Sigmoid colon (tissue), 3 donors: ENCODE results near the gene CDHR5.

ENCODE experiments used
- POLR2A ChIP-seq, 2 donors: fragments of 450-650 bp; IDR thresholded peaks; one replicate each; pipeline ENCODE4 v1.6.1; 2016; ENCODE audit warnings: antibody characterized with exemption in 2 of 2, mild to moderate bottlenecking in 2 of 2, moderate library complexity in 2 of 2
- TF ChIP-seq, protein P1 (sequence below), 4 experiments: fragments of 450-650 bp in 3 of 4; fragments of 200-600 bp in 1 of 4; IDR thresholded peaks; one replicate each; pipeline ENCODE4 v1.5.1; 2016 to 2019; ENCODE audit warnings: antibody characterized with exemption in 4 of 4, mild to moderate bottlenecking in 3 of 4, moderate library complexity in 2 of 4

DNA sequence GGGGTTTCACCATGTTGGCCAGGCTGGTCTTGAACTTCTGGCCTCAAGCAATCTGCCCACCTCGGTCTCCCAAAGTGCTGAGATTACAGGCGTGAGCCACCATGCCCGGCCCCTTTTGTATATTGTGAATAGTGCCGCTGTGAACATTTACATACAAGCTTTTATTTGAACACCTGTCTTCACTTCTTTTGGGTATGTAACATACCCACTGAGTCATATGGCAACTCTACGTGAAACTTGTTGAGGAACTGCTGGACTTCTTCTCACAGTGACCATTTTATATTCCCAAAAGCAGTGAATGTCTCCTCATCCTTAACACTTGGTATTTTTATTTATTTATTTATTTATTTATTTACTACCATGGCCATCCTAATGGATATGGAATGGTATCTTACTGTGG, 6.1 kb upstream of the CDHR5 start:
- TF ChIP-seq, protein P1, sequence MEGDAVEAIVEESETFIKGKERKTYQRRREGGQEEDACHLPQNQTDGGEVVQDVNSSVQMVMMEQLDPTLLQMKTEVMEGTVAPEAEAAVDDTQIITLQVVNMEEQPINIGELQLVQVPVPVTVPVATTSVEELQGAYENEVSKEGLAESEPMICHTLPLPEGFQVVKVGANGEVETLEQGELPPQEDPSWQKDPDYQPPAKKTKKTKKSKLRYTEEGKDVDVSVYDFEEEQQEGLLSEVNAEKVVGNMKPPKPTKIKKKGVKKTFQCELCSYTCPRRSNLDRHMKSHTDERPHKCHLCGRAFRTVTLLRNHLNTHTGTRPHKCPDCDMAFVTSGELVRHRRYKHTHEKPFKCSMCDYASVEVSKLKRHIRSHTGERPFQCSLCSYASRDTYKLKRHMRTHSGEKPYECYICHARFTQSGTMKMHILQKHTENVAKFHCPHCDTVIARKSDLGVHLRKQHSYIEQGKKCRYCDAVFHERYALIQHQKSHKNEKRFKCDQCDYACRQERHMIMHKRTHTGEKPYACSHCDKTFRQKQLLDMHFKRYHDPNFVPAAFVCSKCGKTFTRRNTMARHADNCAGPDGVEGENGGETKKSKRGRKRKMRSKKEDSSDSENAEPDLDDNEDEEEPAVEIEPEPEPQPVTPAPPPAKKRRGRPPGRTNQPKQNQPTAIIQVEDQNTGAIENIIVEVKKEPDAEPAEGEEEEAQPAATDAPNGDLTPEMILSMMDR (IDR thresholded peaks at IDR 0.05) = no peak
- TF ChIP-seq POLR2A (IDR thresholded peaks at IDR 0.05) = no peak
